Measurements from ENCODE around the gene ITPRID2. TPM values are rescaled to one million over a fixed set of nuclear protein-coding genes. Genes with fewer than 3 reads are reported as not detected.

ITPRID2 gene
- total and polyA plus RNA-seq, 2 of the 4 experiments (the other 2 are of a cell fraction), result 74.1 to 187 TPM

DNA sequence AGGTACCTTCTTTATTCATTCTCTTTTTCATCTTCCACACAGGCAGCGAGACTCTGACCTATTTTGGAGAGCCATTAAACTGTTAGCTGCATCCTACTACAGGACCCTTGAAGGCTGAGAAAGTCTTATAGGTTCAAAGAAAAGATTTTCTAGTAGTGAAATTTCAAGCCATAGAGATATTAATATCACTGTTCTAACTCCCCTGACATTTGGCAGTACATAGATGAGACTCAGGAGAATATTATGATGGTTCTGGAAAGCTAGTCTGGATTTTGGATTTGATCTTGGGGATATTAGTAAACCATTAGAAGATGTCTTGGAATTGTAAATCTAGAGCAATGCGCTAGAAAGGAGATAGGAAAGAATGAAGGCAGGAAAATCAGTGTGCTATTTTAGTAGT lies 1.3 kb upstream of the ITPRID2 start:
- no peak overlapping the region for H2BK5ac ChIP-seq (ENCODE audit: low read depth, low read length, poor library complexity, severe bottlenecking)
- H3K79me1 ChIP-seq (ENCODE audit: low read depth in 1 of 2, low read length in 2 of 2), result peaks cover 0 to 8% of the 10 kb centered on the region in 2 experiments; a peak in 1 of 4 replicates
- no peak overlapping the region for H3K9ac ChIP-seq (ENCODE audit: low read depth, low read length)
- H3K4ac ChIP-seq (ENCODE audit: low read depth, low read length), result no peak overlapping the region
- peaks cover 6% of the 10 kb centered on the region; the same call in 1 of the 2 replicates for H3K4me1 ChIP-seq (ENCODE audit: control insufficient read depth, insufficient read depth, low read length)
- no peak overlapping the region for H3K27ac ChIP-seq (ENCODE audit: insufficient read depth, low read length)
- H4K20me1 ChIP-seq (ENCODE audit: insufficient read depth, low read length), result peaks cover 4% of the 10 kb centered on the region; the same call in 1 of the 2 replicates
- no peaks in the 10 kb centered on the region for H3K9me3 ChIP-seq (ENCODE audit: control insufficient read depth, insufficient read depth, low read length)
- no peak overlapping the region for H3K18ac ChIP-seq (ENCODE audit: low read depth, low read length)
- H4K8ac ChIP-seq (ENCODE audit: low read depth in 2 of 2, low read length in 2 of 2), result 0 out of 4 replicates have a peak overlapping the region, but pooled peaks of 1 of the 2 experiments have one; percentile 14
- H3K14ac ChIP-seq (replicated peaks; ENCODE audit: low read depth, low read length), result no peak overlapping the region
- TF ChIP-seq NFE2L2 (IDR thresholded peaks at IDR 0.05; ENCODE audit: low read depth, low read length) (no peak), RAD21 (IDR thresholded peaks at IDR 0.05; ENCODE audit: low read length) (no peak), RFX5 (IDR thresholded peaks at IDR 0.05; ENCODE audit: low read depth, low read length) (no peak), BHLHE40 (IDR thresholded peaks at IDR 0.05; ENCODE audit: low read depth, low read length) (no peak), POLR2A (IDR thresholded peaks at IDR 0.05; ENCODE audit: low read depth, low read length) (no peak), MAZ (IDR thresholded peaks at IDR 0.05; ENCODE audit: borderline replicate concordance, low read depth, low read length) (no peak), RCOR1 (IDR thresholded peaks at IDR 0.05; ENCODE audit: insufficient replicate concordance, low read length) (no peak)
- TF ChIP-seq, protein P1, sequence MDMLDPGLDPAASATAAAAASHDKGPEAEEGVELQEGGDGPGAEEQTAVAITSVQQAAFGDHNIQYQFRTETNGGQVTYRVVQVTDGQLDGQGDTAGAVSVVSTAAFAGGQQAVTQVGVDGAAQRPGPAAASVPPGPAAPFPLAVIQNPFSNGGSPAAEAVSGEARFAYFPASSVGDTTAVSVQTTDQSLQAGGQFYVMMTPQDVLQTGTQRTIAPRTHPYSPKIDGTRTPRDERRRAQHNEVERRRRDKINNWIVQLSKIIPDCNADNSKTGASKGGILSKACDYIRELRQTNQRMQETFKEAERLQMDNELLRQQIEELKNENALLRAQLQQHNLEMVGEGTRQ (IDR thresholded peaks at IDR 0.05; ENCODE audit: low read depth, low read length), result no peak
- ATAC-seq (ENCODE audit: low read depth) (no peak), DNase-seq (no peak)
- ChIA-PET POLR2A (ENCODE audit: unreplicated experiment) (no interaction called here), CTCF (no interaction called here)
- H3K56ac ChIP-seq (ENCODE audit: extremely low read depth, insufficient read depth, low read length), result no peak overlapping the region
- H3K36me3 ChIP-seq (ENCODE audit: control insufficient read depth, insufficient read depth, low read length), result no peaks in the 10 kb centered on the region
- WGBS, 2 experiments (ENCODE audit: extremely low coverage in 2 of 2, insufficient read length in 1 of 2), result no CpG with 5 or more reads among the region's 2 CpGs
- intact Hi-C loops (cut with micrococcal nuclease), result loop anchor here (5.0 to 10.0 kb wide), 3 partner anchors 103 to 1765 kb away; no protein-coding TSS in a partner anchor
- no peak overlapping the region for H2AK9ac ChIP-seq (replicated peaks; ENCODE audit: low read depth, low read length, poor library complexity)
- peak overlapping the region; percentile 6; the same call in 1 of the 2 replicates for H2BK20ac ChIP-seq (ENCODE audit: low read depth, low read length)
- BruUV-seq (replicated peaks), result no TSS peak
- no peak overlapping the region for H4K91ac ChIP-seq (ENCODE audit: insufficient read depth, low read depth, low read length)
- dilution Hi-C loops (cut with HindIII; ENCODE audit: low sequenced_read_pairs, unreplicated experiment), result no loop called here
- in situ Hi-C loops (cut with MboI; ENCODE audit: low sequenced_read_pairs), result loop anchor here (10.0 kb wide), 1 partner anchor 1765 kb away; no protein-coding TSS in a partner anchor
- no peak overlapping the region for H2BK15ac ChIP-seq (ENCODE audit: low read depth, low read length)
- no peak overlapping the region for H3K4me3 ChIP-seq (ENCODE audit: insufficient read depth, low read depth, low read length)
- no peaks in the 10 kb centered on the region for H3K27me3 ChIP-seq (ENCODE audit: control insufficient read depth, insufficient read depth, low read length)
- peak overlapping the region; percentile 16; the same call in 1 of the 2 replicates for H2BK120ac ChIP-seq (ENCODE audit: low read depth, low read length)
- H3K9me1 ChIP-seq (ENCODE audit: insufficient read depth, low read length), result no peaks in the 10 kb centered on the region
- no peak overlapping the region for H2AFZ ChIP-seq (replicated peaks; ENCODE audit: low read length, poor library complexity)
- no peak overlapping the region for H3K23ac ChIP-seq (ENCODE audit: low read depth, low read length)
- H2AK5ac ChIP-seq (ENCODE audit: low read depth, low read length), result no peak overlapping the region
- H4K5ac ChIP-seq (ENCODE audit: low read depth, low read length), result no peak overlapping the region
- H3K4me2 ChIP-seq (ENCODE audit: low read depth, low read length), result no peak overlapping the region

Measured in IMR-90 (cell line).